Endothelial cell of umbilical vein (primary cell): ENCODE data around the gene MFAP4.

Experiments used
- CTCF ChIP-seq, 2 donors: IDR thresholded peaks; 1 replicate in 1 of 2; 2 replicates in 1 of 2; pipeline ENCODE4 v1.5.1; 2011; ENCODE audit warnings: low read length in 2 of 2, mild to moderate bottlenecking in 2 of 2, moderate library complexity in 2 of 2, control low read depth in 1 of 2, inconsistent platforms in 1 of 2, low read depth in 1 of 2; ENCODE audit not compliant: insufficient read depth in 1 of 2; ENCODE audit errors: extremely low read depth in 1 of 2
- MAX ChIP-seq: IDR thresholded peaks from 2 replicates; pipeline ENCODE4 v1.6.1; 2011; ENCODE audit not compliant: insufficient read depth, insufficient read length
- POLR2A ChIP-seq: IDR thresholded peaks from 2 replicates; pipeline ENCODE4 v1.6.1; 2012; ENCODE audit warnings: low read depth, mild to moderate bottlenecking, control low read depth, low read length

GRCh38 chr17:19338031-19338990, 48.7 kb downstream of the MFAP4 start:
- TF ChIP-seq MAX: no peak
- no peak for TF ChIP-seq POLR2A
- peak; percentile 71 to 86 for TF ChIP-seq CTCF (IDR thresholded peaks at IDR 0.05; ENCODE audit: extremely low read depth in 1 of 2, insufficient read depth in 1 of 2, low read depth in 1 of 2, low read length in 2 of 2)
